HepG2 (cell line): ENCODE results near the gene IMMT. TPM values are rescaled to one million over a fixed set of nuclear protein-coding genes. Genes with fewer than 3 reads are reported as not detected.

Experiments
- AHR ChIP-seq: IDR thresholded peaks from 2 replicates; pipeline ENCODE4 v1.6.1; 2018; ENCODE audit warnings: missing genetic modification reagents, missing compliant biosample characterization
- ARID2 ChIP-seq: sonication (generic); formaldehyde crosslinking; IDR thresholded peaks from 2 replicates; pipeline ENCODE4 v1.8.1; 2022; ENCODE audit warnings: mild to moderate bottlenecking, missing genetic modification reagents, borderline replicate concordance
- CCAR2 ChIP-seq: fragments of 200-400 bp; formaldehyde crosslinking; optimal IDR thresholded peaks from 2 replicates; pipeline ENCODE3; 2018; ENCODE audit warnings: low read depth, mild to moderate bottlenecking, low read length, moderate library complexity
- KDM4B ChIP-seq: sonication (generic); formaldehyde crosslinking; IDR thresholded peaks from 2 replicates; pipeline ENCODE4 v1.4.0; 2020; ENCODE audit warnings: missing genetic modification reagents
- MEIS1 ChIP-seq: sonication (generic); formaldehyde crosslinking; IDR thresholded peaks from 2 replicates; pipeline ENCODE4 v1.9.0; 2021; ENCODE audit warnings: mild to moderate bottlenecking, missing genetic modification reagents, moderate library complexity, borderline replicate concordance
- MIER3 ChIP-seq: IDR thresholded peaks from 2 replicates; pipeline ENCODE4 v1.6.1; 2016; ENCODE audit warnings: missing compliant biosample characterization, borderline replicate concordance
- NCOA1 ChIP-seq: sonication (generic); formaldehyde crosslinking; IDR thresholded peaks from 2 replicates; pipeline ENCODE4 v1.9.0; 2021; ENCODE audit warnings: missing genetic modification reagents
- NFE2 ChIP-seq: sonication (generic); formaldehyde crosslinking; IDR thresholded peaks from 2 replicates; pipeline ENCODE4 v1.4.0; 2020; ENCODE audit warnings: missing genetic modification reagents
- POLR2AphosphoS5 ChIP-seq: IDR thresholded peaks from 2 replicates; pipeline ENCODE4 v1.6.1; 2012; ENCODE audit warnings: low read depth, low read length
- SNAI1 ChIP-seq: sonication (generic); formaldehyde crosslinking; IDR thresholded peaks from 2 replicates; pipeline ENCODE4 v1.5.0; 2020; ENCODE audit warnings: mild to moderate bottlenecking, missing genetic modification reagents, borderline replicate concordance
- TOE1 ChIP-seq: sonication (generic); formaldehyde crosslinking; IDR thresholded peaks from 2 replicates; pipeline ENCODE4 v1.4.0; 2020; ENCODE audit warnings: mild to moderate bottlenecking, missing genetic modification reagents
- ZBTB10 ChIP-seq: sonication (generic); formaldehyde crosslinking; IDR thresholded peaks from 2 replicates; pipeline ENCODE4 v1.4.0; 2020; ENCODE audit warnings: missing genetic modification reagents, borderline replicate concordance
- ZFY ChIP-seq: sonication (generic); formaldehyde crosslinking; IDR thresholded peaks from 2 replicates; pipeline ENCODE4 v1.4.0; 2020; ENCODE audit warnings: missing genetic modification reagents
- ZNF224 ChIP-seq: sonication (generic); formaldehyde crosslinking; IDR thresholded peaks from 2 replicates; pipeline ENCODE4 v1.5.0; 2020; ENCODE audit warnings: mild to moderate bottlenecking, missing genetic modification reagents
- ZNF232 ChIP-seq: sonication (generic); formaldehyde crosslinking; IDR thresholded peaks from 2 replicates; pipeline ENCODE4 v1.4.0; 2020; ENCODE audit warnings: missing genetic modification reagents, borderline replicate concordance
- ZNF329 ChIP-seq: sonication (generic); formaldehyde crosslinking; IDR thresholded peaks from 2 replicates; pipeline ENCODE4 v1.9.0; 2021; ENCODE audit warnings: low read depth, mild to moderate bottlenecking, missing genetic modification reagents
- ZNF34 ChIP-seq: sonication (generic); formaldehyde crosslinking; IDR thresholded peaks from 2 replicates; pipeline ENCODE4 v1.4.0; 2020; ENCODE audit warnings: mild to moderate bottlenecking, missing genetic modification reagents, borderline replicate concordance
- polyA plus RNA-seq, 8 experiments: library from polyadenylated mRNA; depleted of rRNA in 3 of 8; stranded (reverse) in 7 of 8; unstranded in 1 of 8; fragments of >200 nt; fragmentation: Illumina TruSeq in 4 of 8; extraction: Trizol in 4 of 8; gene quantifications; 2 replicates each; pipeline versions ENCODE4 v1.2.1 to v1.2.3, GENCODE V29; 2011 to 2016; ENCODE audit warnings: low read depth in 4 of 8, missing spikeins in 1 of 8, mixed read lengths in 1 of 8; ENCODE audit not compliant: insufficient read depth in 1 of 8
- total RNA-seq, 5 experiments: library from RNA; depleted of rRNA; stranded (reverse); fragments of >200 nt; fragmentation: Illumina TruSeq; extraction: Trizol; gene quantifications; 2 replicates each; pipeline ENCODE4 v1.2.3, GENCODE V29; 2016; ENCODE audit warnings: low read depth in 1 of 5
- TF ChIP-seq, protein P1 (sequence below): sonication (generic); formaldehyde crosslinking; IDR thresholded peaks from one replicate; pipeline ENCODE4 v1.5.1; 2020; ENCODE audit warnings: mild to moderate bottlenecking, missing genetic modification reagents; ENCODE audit errors: not compliant biosample characterization
- TF ChIP-seq, protein P2 (sequence below): sonication (generic); formaldehyde crosslinking; IDR thresholded peaks from 2 replicates; pipeline ENCODE4 v1.4.0; 2020; ENCODE audit warnings: mild to moderate bottlenecking, missing genetic modification reagents
- TF ChIP-seq, protein P3 (sequence below): sonication (generic); formaldehyde crosslinking; IDR thresholded peaks from 2 replicates; pipeline ENCODE4 v1.4.0; 2020; ENCODE audit warnings: missing genetic modification reagents, borderline replicate concordance

IMMT gene
- total and polyA plus RNA-seq, 2 of the 13 experiments (the other 11 are each of a cell fraction or from before 2014, with no cell fraction given), result 63.5 to 119 TPM

DNA sequence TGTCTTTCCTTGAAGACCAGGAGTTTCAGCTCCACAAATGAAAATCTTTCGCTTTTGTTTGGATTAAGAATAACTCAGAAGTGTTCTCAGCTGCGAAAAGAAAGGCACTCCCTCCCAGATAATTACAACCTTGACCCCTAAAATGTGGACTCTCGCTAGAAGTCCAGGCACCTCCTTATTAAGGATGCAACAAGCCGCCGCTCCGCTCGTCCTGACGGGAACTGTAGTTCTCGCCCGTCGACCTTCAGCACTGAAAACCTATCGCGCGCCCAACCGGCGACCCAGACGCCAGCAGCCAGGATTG lies 559 bp downstream of the IMMT start (continued):
- TF ChIP-seq, protein P1, sequence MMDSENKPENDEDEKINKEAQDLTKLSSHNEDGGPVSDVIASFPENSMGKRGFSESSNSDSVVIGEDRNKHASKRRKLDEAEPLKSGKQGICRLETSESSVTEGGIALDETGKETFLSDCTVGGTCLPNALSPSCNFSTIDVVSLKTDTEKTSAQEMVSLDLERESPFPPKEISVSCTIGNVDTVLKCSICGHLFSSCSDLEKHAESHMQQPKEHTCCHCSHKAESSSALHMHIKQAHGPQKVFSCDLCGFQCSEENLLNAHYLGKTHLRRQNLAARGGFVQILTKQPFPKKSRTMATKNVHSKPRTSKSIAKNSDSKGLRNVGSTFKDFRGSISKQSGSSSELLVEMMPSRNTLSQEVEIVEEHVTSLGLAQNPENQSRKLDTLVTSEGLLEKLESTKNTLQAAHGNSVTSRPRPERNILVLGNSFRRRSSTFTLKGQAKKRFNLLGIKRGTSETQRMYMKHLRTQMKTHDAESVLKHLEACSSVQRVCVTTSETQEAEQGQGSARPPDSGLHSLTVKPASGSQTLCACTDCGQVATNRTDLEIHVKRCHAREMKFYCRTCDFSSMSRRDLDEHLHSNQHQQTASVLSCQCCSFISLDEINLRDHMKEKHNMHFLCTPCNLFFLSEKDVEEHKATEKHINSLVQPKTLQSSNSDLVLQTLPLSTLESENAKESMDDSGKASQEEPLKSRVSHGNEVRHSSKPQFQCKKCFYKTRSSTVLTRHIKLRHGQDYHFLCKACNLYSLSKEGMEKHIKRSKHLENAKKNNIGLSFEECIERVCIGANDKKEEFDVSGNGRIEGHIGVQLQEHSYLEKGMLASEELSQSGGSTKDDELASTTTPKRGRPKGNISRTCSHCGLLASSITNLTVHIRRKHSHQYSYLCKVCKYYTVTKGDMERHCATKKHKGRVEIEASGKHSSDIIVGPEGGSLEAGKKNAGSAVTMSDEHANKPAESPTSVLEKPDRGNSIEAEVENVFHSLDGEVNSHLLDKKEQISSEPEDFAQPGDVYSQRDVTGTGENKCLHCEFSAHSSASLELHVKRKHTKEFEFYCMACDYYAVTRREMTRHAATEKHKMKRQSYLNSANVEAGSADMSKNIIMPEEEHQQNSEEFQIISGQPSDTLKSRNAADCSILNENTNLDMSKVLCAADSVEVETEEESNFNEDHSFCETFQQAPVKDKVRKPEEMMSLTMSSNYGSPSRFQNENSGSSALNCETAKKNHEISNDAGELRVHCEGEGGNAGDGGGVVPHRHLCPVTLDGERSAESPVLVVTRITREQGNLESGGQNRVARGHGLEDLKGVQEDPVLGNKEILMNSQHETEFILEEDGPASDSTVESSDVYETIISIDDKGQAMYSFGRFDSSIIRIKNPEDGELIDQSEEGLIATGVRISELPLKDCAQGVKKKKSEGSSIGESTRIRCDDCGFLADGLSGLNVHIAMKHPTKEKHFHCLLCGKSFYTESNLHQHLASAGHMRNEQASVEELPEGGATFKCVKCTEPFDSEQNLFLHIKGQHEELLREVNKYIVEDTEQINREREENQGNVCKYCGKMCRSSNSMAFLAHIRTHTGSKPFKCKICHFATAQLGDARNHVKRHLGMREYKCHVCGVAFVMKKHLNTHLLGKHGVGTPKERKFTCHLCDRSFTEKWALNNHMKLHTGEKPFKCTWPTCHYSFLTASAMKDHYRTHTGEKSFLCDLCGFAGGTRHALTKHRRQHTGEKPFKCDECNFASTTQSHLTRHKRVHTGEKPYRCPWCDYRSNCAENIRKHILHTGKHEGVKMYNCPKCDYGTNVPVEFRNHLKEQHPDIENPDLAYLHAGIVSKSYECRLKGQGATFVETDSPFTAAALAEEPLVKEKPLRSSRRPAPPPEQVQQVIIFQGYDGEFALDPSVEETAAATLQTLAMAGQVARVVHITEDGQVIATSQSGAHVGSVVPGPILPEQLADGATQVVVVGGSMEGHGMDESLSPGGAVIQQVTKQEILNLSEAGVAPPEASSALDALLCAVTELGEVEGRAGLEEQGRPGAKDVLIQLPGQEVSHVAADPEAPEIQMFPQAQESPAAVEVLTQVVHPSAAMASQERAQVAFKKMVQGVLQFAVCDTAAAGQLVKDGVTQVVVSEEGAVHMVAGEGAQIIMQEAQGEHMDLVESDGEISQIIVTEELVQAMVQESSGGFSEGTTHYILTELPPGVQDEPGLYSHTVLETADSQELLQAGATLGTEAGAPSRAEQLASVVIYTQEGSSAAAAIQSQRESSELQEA (CRISPR knock-in tag), result no peak
- TF ChIP-seq ZNF329 (CRISPR knock-in tag) (no peak), POLR2AphosphoS5 (no peak), AHR (CRISPR knock-in tag) (no peak), ARID2 (CRISPR knock-in tag) (peak; percentile 14; the same call in 1 of the 2 replicates), ZFY (no peak), NCOA1 (CRISPR knock-in tag) (no peak; the same call in 1 of the 2 replicates), TOE1 (CRISPR knock-in tag) (no peak), CCAR2 (no peak), NFE2 (CRISPR knock-in tag) (no peak), ZNF232 (CRISPR knock-in tag) (no peak), MIER3 (CRISPR knock-in tag) (no peak), KDM4B (CRISPR knock-in tag) (no peak), MEIS1 (CRISPR knock-in tag) (no peak), SNAI1 (CRISPR knock-in tag) (no peak), ZBTB10 (CRISPR knock-in tag) (no peak), ZNF34 (CRISPR knock-in tag) (no peak), ZNF224 (CRISPR knock-in tag) (no peak)
- TF ChIP-seq, protein P2, sequence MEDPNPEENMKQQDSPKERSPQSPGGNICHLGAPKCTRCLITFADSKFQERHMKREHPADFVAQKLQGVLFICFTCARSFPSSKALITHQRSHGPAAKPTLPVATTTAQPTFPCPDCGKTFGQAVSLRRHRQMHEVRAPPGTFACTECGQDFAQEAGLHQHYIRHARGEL, result no peak
- TF ChIP-seq, protein P3, sequence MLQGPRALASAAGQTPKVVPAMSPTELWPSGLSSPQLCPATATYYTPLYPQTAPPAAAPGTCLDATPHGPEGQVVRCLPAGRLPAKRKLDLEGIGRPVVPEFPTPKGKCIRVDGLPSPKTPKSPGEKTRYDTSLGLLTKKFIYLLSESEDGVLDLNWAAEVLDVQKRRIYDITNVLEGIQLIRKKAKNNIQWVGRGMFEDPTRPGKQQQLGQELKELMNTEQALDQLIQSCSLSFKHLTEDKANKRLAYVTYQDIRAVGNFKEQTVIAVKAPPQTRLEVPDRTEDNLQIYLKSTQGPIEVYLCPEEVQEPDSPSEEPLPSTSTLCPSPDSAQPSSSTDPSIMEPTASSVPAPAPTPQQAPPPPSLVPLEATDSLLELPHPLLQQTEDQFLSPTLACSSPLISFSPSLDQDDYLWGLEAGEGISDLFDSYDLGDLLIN, result no peak
